DOHH2 (cell line): ENCODE data around the gene PHACTR1.

Experiments
- CTCF ChIP-seq: fragments of 200-600 bp; sonication (generic); IDR thresholded peaks from one replicate; pipeline ENCODE4 v1.5.1; 2014; ENCODE audit warnings: antibody characterized with exemption, mild to moderate bottlenecking, low read depth, low read length; ENCODE audit not compliant: poor library complexity, severe bottlenecking
- EZH2phosphoT487 ChIP-seq: fragments of 200-600 bp; sonication (generic); IDR thresholded peaks from 2 replicates; pipeline ENCODE4 v1.6.1; 2017; ENCODE audit warnings: borderline replicate concordance, mild to moderate bottlenecking, antibody characterized with exemption, low read length, moderate library complexity, mixed read lengths

GRCh38 chr6:12802440-12802839 is 85.9 kb downstream of the PHACTR1 start:
- TF ChIP-seq CTCF = no peak
- no peak for TF ChIP-seq EZH2phosphoT487
